Cardiac fibroblast (primary cell): Measurements from ENCODE around the gene RPGRIP1L.

Experiments
- DNase-seq, 2 donors: peaks; one replicate each; pipeline versions ENCODE4 v3.0.0 to v3.0.0-alpha.2; 2010; ENCODE audit warnings: low read depth in 2 of 2
- H3K4me3 ChIP-seq, 2 donors: replicated peaks in 1 of 2; 1 replicate in 1 of 2; 2 replicates in 1 of 2; pipeline ENCODE4 v1.5.1; 2011; ENCODE audit warnings: low read depth in 2 of 2, low read length in 2 of 2, mild to moderate bottlenecking in 2 of 2, moderate library complexity in 1 of 2
- TF ChIP-seq, protein P1 (sequence below): IDR thresholded peaks from one replicate; pipeline ENCODE4 v1.5.1; 2011; ENCODE audit warnings: low read depth, mild to moderate bottlenecking, low read length, inconsistent platforms

RPGRIP1L gene

DNA sequence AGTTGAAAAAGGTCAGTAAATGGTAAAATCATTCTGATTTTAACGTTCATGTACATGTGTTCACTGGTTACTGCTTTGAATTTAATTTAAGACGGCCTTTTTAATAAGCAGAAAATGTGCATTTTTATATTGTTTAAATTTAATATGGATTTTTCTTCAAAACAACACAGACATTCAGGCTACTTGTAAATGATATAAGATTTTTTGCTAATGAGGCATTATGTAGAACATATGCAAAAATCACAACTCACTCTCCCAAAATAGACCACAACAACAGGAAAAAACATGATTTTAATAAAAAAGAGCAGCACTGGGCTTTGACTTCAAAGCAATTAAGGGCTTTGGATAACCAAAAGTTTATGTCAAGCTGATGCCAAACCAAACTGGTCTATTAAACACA lies 22.3 kb downstream of the RPGRIP1L start:
- no peak for DNase-seq
- H3K4me3 ChIP-seq, result no peak overlapping the region
- TF ChIP-seq, protein P1, sequence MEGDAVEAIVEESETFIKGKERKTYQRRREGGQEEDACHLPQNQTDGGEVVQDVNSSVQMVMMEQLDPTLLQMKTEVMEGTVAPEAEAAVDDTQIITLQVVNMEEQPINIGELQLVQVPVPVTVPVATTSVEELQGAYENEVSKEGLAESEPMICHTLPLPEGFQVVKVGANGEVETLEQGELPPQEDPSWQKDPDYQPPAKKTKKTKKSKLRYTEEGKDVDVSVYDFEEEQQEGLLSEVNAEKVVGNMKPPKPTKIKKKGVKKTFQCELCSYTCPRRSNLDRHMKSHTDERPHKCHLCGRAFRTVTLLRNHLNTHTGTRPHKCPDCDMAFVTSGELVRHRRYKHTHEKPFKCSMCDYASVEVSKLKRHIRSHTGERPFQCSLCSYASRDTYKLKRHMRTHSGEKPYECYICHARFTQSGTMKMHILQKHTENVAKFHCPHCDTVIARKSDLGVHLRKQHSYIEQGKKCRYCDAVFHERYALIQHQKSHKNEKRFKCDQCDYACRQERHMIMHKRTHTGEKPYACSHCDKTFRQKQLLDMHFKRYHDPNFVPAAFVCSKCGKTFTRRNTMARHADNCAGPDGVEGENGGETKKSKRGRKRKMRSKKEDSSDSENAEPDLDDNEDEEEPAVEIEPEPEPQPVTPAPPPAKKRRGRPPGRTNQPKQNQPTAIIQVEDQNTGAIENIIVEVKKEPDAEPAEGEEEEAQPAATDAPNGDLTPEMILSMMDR, result no peak

DNA sequence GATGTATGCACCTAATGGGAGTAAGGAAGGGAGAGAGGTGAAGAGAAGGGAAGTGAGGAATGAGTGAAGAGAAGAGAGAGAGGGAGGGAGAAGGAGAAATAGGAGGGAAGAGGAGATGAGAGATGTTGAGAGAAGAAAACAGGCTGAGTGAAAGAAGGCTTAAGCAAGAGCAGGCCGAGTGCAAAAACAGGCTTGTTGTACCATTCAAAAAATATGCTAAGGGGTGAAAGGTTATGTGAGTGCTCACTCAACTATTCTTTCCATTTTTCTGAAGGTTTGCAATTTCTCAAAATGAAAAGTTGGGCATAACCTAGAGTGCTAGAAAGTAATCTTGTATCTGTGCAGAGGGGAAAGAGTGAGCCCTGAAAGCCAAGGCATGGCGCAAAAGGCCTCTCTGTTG lies 22.9 kb downstream of the RPGRIP1L start:
- no peak overlapping the region for H3K4me3 ChIP-seq
- peak in 1 of 2 donors; percentile 14 for DNase-seq
- TF ChIP-seq, protein P1, result no peak

DNA sequence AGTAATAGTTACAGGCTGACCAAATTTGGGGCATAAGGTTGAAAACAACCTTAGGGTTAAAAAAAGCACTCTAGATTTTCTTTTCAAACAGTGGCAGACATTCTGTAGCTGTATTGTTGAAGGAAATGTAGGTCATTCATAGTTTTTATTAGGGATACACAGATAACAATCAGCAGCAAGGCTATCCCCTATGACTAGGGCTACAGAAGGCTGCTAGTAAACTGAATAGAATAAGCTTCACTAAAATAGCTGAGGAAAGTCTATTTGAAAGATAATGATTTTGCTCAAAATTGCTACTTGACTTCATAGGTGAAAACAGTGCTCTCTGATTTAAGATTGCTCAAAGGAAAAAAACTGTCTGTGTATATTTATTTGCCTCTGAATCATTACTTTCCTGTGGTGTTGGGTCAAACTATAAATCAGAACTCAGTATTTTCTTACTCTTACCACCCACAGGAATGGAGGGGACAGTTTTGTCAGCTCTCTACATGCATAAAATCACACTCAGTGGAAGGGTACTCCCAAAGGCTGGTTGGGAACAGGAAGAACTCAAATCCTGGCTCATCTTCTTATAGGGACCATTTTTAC lies 24.8 kb downstream of the RPGRIP1L start:
- H3K4me3 ChIP-seq, result no peak overlapping the region
- TF ChIP-seq, protein P1, result no peak
- no peak for DNase-seq

DNA sequence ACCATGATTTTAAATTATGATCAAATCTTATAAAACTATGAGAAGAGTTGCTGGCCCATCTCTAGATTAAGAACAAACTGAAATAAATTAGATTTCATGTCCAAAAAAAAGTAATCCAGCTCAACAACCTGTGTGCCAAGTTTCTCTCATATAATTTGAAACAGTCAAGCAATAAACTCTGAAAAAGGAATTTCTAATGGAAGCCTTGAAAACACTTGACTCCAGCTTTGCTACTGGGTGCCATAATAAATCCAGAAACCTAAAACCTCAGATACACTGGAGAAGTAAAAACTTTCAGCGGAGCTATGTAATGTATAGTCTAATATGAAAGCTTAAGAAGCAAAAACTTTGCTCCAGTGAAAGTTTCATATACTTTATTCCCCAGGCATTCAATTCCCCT lies 25.5 kb downstream of the RPGRIP1L start:
- no peak overlapping the region for H3K4me3 ChIP-seq
- TF ChIP-seq, protein P1, result no peak
- DNase-seq, result no peak

DNA sequence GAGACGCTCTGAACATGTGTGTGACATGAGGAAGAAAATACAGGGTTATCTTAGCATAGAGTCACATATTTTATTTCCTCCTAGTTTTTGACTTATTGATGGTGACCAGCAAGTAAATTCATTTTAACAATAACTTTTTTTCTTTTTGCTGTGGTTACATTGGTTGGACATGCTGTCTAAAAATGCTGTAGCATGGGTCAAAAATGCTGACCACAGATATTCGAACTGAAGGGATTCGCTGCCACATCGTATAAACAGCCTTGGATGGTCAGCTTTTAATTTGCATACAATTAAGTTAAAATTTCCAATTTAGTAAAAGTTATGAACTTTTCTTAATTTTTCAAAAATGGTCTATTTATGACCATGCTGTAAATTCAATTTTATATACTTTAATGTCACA lies 30.5 kb downstream of the RPGRIP1L start:
- TF ChIP-seq, protein P1, result no peak
- no peak overlapping the region for H3K4me3 ChIP-seq
- no peak for DNase-seq

DNA sequence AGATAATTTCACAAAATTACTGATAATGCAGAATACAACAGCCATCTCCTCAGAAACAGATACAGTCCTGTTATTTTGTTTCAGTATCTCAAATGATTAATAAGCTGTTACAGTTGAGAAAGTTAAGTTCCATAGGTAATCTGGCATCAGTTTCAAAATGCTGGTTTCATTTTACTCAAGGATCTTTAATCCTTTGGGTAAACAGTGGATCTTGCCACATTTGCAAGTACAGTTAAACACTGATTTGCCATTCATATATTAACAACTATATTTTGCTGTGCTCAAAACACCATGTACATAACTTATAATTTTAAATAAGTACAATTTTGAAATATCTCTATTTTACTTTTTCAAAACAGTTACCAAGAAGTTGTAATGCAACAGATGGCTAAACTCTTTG lies 31.2 kb downstream of the RPGRIP1L start:
- TF ChIP-seq, protein P1, result no peak

DNA sequence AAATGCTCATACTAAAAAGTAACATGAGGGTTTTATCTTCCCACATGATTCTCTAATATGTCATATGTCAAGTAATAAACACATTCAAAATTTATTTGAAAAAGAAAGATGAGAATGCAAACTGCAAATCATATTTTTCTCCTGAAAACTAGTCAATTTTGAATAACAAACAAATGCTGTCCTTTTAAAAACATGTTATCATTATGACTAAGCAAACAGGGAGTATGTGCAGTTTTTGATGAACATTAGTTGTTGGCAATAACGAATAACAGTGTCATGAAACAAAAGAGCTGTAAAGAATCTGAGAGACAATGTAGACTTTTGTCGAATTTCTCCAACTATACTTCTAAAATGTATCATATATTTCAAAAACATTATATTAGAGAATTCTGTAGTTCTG lies 34.8 kb downstream of the RPGRIP1L start:
- TF ChIP-seq, protein P1, result no peak
- no peak overlapping the region for H3K4me3 ChIP-seq
- peak; percentile 37 for DNase-seq

More for the DNA sequence above, 31.2 kb downstream of the RPGRIP1L start:
- H3K4me3 ChIP-seq, result no peak overlapping the region
- no peak for DNase-seq
